Measurements from ENCODE around the gene COX15.

DNA sequence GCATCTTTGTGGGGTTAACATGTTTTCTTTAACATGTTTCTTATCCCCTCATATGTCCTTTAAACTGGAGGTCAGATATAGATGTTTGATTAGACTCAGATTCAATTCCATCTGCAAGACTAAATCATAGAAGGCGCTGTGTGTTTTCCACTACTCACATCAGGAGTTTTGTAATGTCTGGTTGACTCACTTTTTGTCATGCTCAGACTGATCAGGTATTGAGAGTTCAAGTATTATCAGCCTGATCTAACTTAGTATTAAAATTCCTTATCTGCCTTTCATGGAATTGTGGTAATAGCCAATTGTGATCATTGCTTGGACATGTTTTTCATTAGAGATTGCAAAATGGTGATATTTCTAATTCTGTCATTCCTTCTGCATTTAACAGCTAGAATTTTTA is 42.5 kb downstream of the COX15 start:
- TF ChIP-seq POLR2A (IDR thresholded peaks at IDR 0.05): no peak
- TF ChIP-seq, protein P1, sequence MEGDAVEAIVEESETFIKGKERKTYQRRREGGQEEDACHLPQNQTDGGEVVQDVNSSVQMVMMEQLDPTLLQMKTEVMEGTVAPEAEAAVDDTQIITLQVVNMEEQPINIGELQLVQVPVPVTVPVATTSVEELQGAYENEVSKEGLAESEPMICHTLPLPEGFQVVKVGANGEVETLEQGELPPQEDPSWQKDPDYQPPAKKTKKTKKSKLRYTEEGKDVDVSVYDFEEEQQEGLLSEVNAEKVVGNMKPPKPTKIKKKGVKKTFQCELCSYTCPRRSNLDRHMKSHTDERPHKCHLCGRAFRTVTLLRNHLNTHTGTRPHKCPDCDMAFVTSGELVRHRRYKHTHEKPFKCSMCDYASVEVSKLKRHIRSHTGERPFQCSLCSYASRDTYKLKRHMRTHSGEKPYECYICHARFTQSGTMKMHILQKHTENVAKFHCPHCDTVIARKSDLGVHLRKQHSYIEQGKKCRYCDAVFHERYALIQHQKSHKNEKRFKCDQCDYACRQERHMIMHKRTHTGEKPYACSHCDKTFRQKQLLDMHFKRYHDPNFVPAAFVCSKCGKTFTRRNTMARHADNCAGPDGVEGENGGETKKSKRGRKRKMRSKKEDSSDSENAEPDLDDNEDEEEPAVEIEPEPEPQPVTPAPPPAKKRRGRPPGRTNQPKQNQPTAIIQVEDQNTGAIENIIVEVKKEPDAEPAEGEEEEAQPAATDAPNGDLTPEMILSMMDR (IDR thresholded peaks at IDR 0.05): no peak
